OCI-LY1 (cell line): ENCODE data around the gene RAPGEF2.

Experiments used
- H2AFZ ChIP-seq: fragments of 200-600 bp; sonication (generic), shearing (Covaris generic); 2 replicates; pipeline ENCODE4 v1.6.0; 2014; ENCODE audit warnings: antibody characterized with exemption, mild to moderate bottlenecking, low read length
- H3F3A ChIP-seq: fragments of 200-600 bp; sonication (generic), shearing (Covaris generic); 2 replicates; pipeline ENCODE4 v1.6.0; 2014; ENCODE audit warnings: mild to moderate bottlenecking, antibody characterized with exemption, low read length, moderate library complexity; ENCODE audit not compliant: insufficient read depth
- H3K27ac ChIP-seq: fragments of 200-600 bp; sonication (generic); 2 replicates; pipeline ENCODE4 v1.5.1; 2014; ENCODE audit warnings: low read length, mixed run types, mild to moderate bottlenecking, low read depth; ENCODE audit not compliant: poor library complexity, severe bottlenecking
- H3K27me3 ChIP-seq: fragments of 200-600 bp; sonication (generic); 2 replicates; pipeline ENCODE4 v1.6.0; 2014; ENCODE audit warnings: antibody characterized with exemption, mild to moderate bottlenecking, low read length, moderate library complexity; ENCODE audit not compliant: insufficient read depth
- H3K36me3 ChIP-seq: fragments of 200-600 bp; sonication (generic); 2 replicates; pipeline ENCODE4 v1.6.1; 2014; ENCODE audit warnings: mild to moderate bottlenecking, antibody characterized with exemption, low read length, moderate library complexity, mixed read lengths; ENCODE audit not compliant: insufficient read depth
- H3K4me1 ChIP-seq: fragments of 200-600 bp; sonication (generic); 2 replicates; pipeline ENCODE4 v1.5.1; 2014; ENCODE audit warnings: mild to moderate bottlenecking, low read length, moderate library complexity; ENCODE audit not compliant: insufficient read depth, severe bottlenecking
- H3K4me2 ChIP-seq: fragments of 200-600 bp; sonication (generic), shearing (Covaris generic); 2 replicates; pipeline ENCODE4 v1.6.1; 2014; ENCODE audit warnings: low read length
- H3K4me3 ChIP-seq: fragments of 200-600 bp; sonication (generic); 2 replicates; pipeline ENCODE4 v1.5.1; 2014; ENCODE audit warnings: low read length, low read depth, mild to moderate bottlenecking, mixed read lengths; ENCODE audit not compliant: poor library complexity, severe bottlenecking
- H3K79me2 ChIP-seq: fragments of 200-600 bp; shearing (Covaris generic); 2 replicates; pipeline ENCODE4 v1.6.1; 2016; ENCODE audit warnings: mixed run types, low read length, mixed read lengths; ENCODE audit not compliant: insufficient read depth
- H3K9ac ChIP-seq: fragments of 200-600 bp; sonication (generic), shearing (Covaris generic); 2 replicates; pipeline ENCODE4 v1.6.1; 2014; ENCODE audit warnings: mild to moderate bottlenecking, low read length, mixed read lengths
- H3K9me2 ChIP-seq: fragments of 200-600 bp; sonication (generic), shearing (Covaris generic); 2 replicates; pipeline ENCODE4 v1.6.1; 2014; ENCODE audit warnings: low read depth, mild to moderate bottlenecking, low read length, mixed read lengths
- H3K9me3 ChIP-seq: fragments of 200-600 bp; shearing (Covaris generic); 2 replicates; pipeline ENCODE4 v1.6.1; 2014; ENCODE audit warnings: low read length, mixed read lengths
- H4K20me1 ChIP-seq: fragments of 200-600 bp; sonication (generic), shearing (Covaris generic); 2 replicates; pipeline ENCODE4 v1.6.0; 2016; ENCODE audit warnings: mild to moderate bottlenecking, low read length; ENCODE audit not compliant: insufficient read depth
- EZH2 ChIP-seq: fragments of 200-600 bp; sonication (generic), shearing (Covaris generic); IDR thresholded peaks from 2 replicates; pipeline ENCODE4 v1.8.0; 2017; ENCODE audit warnings: borderline replicate concordance, mixed run types, mild to moderate bottlenecking, antibody characterized with exemption, low read length, moderate library complexity, mixed read lengths
- TF ChIP-seq, protein P1 (sequence below): fragments of 200-600 bp; sonication (generic), shearing (Covaris generic); IDR thresholded peaks from 2 replicates; pipeline ENCODE4 v1.5.1; 2017; ENCODE audit warnings: mild to moderate bottlenecking, antibody characterized with exemption, low read length, moderate library complexity, mixed read lengths

Gene RAPGEF2

GRCh38 chr4:159360549-159360948, 257.7 kb downstream of the RAPGEF2 start:
- Histone ChIP-seq H2AFZ (no peak overlapping the region), H3F3A (no peaks in the 10 kb centered on the region), H3K9me2 (no peaks in the 10 kb centered on the region), H3K4me2 (no peak overlapping the region), H3K36me3 (no peaks in the 10 kb centered on the region), H3K4me1 (no peaks in the 10 kb centered on the region), H4K20me1 (no peaks in the 10 kb centered on the region), H3K79me2 (no peaks in the 10 kb centered on the region), H3K27ac (no peak overlapping the region), H3K9me3 (no peaks in the 10 kb centered on the region), H3K4me3 (no peak overlapping the region), H3K27me3 (no peaks in the 10 kb centered on the region), H3K9ac (no peak overlapping the region)
- no peak for TF ChIP-seq EZH2
- TF ChIP-seq, protein P1, sequence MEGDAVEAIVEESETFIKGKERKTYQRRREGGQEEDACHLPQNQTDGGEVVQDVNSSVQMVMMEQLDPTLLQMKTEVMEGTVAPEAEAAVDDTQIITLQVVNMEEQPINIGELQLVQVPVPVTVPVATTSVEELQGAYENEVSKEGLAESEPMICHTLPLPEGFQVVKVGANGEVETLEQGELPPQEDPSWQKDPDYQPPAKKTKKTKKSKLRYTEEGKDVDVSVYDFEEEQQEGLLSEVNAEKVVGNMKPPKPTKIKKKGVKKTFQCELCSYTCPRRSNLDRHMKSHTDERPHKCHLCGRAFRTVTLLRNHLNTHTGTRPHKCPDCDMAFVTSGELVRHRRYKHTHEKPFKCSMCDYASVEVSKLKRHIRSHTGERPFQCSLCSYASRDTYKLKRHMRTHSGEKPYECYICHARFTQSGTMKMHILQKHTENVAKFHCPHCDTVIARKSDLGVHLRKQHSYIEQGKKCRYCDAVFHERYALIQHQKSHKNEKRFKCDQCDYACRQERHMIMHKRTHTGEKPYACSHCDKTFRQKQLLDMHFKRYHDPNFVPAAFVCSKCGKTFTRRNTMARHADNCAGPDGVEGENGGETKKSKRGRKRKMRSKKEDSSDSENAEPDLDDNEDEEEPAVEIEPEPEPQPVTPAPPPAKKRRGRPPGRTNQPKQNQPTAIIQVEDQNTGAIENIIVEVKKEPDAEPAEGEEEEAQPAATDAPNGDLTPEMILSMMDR, result no peak

DNA sequence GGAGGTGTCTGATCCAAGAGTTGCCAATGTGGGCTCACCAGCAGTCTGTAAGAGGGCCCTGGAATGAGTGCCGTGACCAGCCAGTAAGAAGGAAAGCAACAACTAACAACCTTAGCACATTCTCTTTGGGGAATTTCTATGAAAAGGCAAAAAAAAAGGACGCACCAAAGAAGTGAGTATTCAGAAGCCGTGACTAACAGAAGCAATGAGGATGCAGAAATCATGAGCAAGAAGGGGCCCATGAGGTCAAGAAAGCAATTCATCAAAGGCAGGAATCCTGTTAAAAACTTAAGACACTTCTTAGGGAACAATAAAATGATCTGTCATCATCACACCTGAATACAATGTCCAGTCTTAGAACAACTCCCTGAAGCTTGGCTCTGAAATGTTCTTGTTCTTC, 260.5 kb downstream of the RAPGEF2 start:
- Histone ChIP-seq H3K36me3 (no peaks in the 10 kb centered on the region), H3K4me1 (no peaks in the 10 kb centered on the region), H3K79me2 (no peaks in the 10 kb centered on the region), H3K27ac (no peak overlapping the region), H3K27me3 (no peaks in the 10 kb centered on the region), H3K4me2 (no peak overlapping the region), H3K9me2 (no peaks in the 10 kb centered on the region), H4K20me1 (no peaks in the 10 kb centered on the region), H3K9ac (no peak overlapping the region), H2AFZ (no peak overlapping the region), H3K9me3 (no peaks in the 10 kb centered on the region), H3K4me3 (no peak overlapping the region), H3F3A (no peaks in the 10 kb centered on the region)
- TF ChIP-seq, protein P1, result no peak
- no peak for TF ChIP-seq EZH2

DNA sequence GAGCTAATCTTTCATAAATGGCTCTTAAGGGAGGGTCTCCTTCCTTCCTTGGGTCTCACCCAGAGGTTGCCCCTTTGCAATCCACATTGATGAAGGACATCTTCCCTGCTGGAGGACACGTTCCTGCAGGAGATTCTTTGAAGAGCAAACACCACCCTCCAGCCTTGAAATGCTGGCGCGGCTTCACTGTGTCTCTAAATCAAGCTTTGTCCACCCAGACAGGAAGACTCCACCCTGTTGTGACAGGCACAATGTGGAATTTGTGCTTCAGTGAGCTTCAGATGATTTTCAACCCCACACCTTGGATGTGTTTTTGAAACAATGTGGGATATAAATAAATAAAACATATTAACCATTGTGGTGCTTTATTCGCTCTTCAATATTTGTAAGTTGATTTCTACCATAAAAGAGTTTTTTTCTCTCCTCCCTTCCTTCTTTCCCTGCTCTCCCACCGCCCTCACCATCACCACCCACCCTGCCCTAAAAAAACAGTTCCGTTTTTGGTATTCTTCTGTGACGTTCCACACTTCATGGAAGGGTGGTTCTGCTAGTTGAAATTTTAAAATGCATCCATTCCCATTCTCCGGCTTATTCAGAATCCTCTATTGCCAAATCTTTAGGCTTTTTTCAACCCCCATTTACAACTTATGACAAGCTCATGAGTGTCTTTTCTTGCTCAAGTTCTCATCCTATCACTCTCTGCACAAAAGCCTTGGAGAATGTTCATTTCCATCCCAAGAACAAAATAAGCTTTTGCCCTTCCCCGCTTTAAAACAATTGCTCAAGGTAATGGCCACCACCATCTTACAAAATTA, 264.3 kb downstream of the RAPGEF2 start:
- H3K4me3 ChIP-seq, result no peak overlapping the region
- H3K9me2 ChIP-seq, result no peaks in the 10 kb centered on the region
- H3K27ac ChIP-seq, result no peak overlapping the region
- H3K27me3 ChIP-seq, result no peaks in the 10 kb centered on the region
- no peaks in the 10 kb centered on the region for H4K20me1 ChIP-seq
- H3K79me2 ChIP-seq, result no peaks in the 10 kb centered on the region
- H3K4me1 ChIP-seq, result no peaks in the 10 kb centered on the region
- H3K36me3 ChIP-seq, result no peaks in the 10 kb centered on the region
- TF ChIP-seq, protein P1, result no peak
- no peak for TF ChIP-seq EZH2
- no peaks in the 10 kb centered on the region for H3F3A ChIP-seq
- H2AFZ ChIP-seq, result no peak overlapping the region
- no peaks in the 10 kb centered on the region for H3K9me3 ChIP-seq
- H3K9ac ChIP-seq, result no peak overlapping the region
- no peak overlapping the region for H3K4me2 ChIP-seq
